ENCODE measurements around the gene PLD5. TPM values are rescaled to one million over a fixed set of nuclear protein-coding genes. Genes with fewer than 3 reads are reported as not detected.

Gene PLD5
- polyA plus RNA-seq, 1 of the 3 experiments (the other 2 are of a cell fraction) = 0.08 TPM

- TF ChIP-seq REST (IDR thresholded peaks at IDR 0.05; ENCODE audit: low read depth, low read length) (no peak), TCF12 (IDR thresholded peaks at IDR 0.05) (no peak), FOXM1 (IDR thresholded peaks at IDR 0.05; ENCODE audit: low read depth) (no peak), FOXJ3 (CRISPR knock-in tag; IDR thresholded peaks at IDR 0.05) (no peak)
Measured at GRCh38 chr1:242430956-242431355, 93.5 kb downstream of the PLD5 start (continued).

- Histone ChIP-seq H3F3A (replicated peaks; ENCODE audit: insufficient read depth) (no peaks in the 10 kb centered on the region), H3K9me3 (no peaks in the 10 kb centered on the region), H3K36me3 (replicated peaks in 1 of 2; ENCODE audit: control insufficient read depth in 1 of 2, insufficient read depth in 2 of 2, low read length in 1 of 2) (peaks cover 0 to 3% of the 10 kb centered on the region in 2 experiments), H2AFZ (ENCODE audit: low read depth) (no peak overlapping the region), H3K4me3 (ENCODE audit: low read depth in 2 of 2, low read length in 1 of 2) (no peak overlapping the region), H3K27me3 (ENCODE audit: insufficient read depth) (no peaks in the 10 kb centered on the region), H3K4me2 (no peak overlapping the region), H3K4me1 (ENCODE audit: control insufficient read depth in 1 of 2, insufficient read depth in 2 of 2, low read depth in 1 of 2, low read length in 1 of 2) (peaks cover 0 to 29% of the 10 kb centered on the region in 2 experiments; a peak in 2 of 4 replicates), H3K27ac (ENCODE audit: low read depth in 2 of 2, low read length in 1 of 2) (peak overlapping the region; percentile 14 to 100; a peak in 3 of 4 replicates), H3K9ac (no peak overlapping the region), H4K20me1 (ENCODE audit: insufficient read depth) (no peaks in the 10 kb centered on the region), H3K79me2 (ENCODE audit: insufficient read depth) (no peaks in the 10 kb centered on the region), H3K9me2 (no peaks in the 10 kb centered on the region)
- POLR2A ChIA-PET = interaction anchor here (1.1 to 2.5 kb wide), 7 partner anchors 9 to 238 kb away, joined by 3 to 19 read pairs (median 5); no protein-coding TSS in a partner anchor
- 23% methylated on average over 8 of the region's 8 CpGs for WGBS (ENCODE audit: low lambda C conversion rate)
- DNase-seq = peak; percentile 29
- TF ChIP-seq TAF1 (IDR thresholded peaks at IDR 0.05; ENCODE audit: borderline replicate concordance, low read depth, low read length) = no peak
- TF ChIP-seq RAD21 (IDR thresholded peaks at IDR 0.05; ENCODE audit: low read length) = peak; percentile 22
- peak; percentile 73; the same call in 1 of the 2 replicates for TF ChIP-seq RCOR1 (IDR thresholded peaks at IDR 0.05; ENCODE audit: low read length)
- TF ChIP-seq GATA2 (CRISPR knock-in tag; IDR thresholded peaks at IDR 0.05) = peak; percentile 80
- peak; percentile 54 for TF ChIP-seq CHD2 (IDR thresholded peaks at IDR 0.05; ENCODE audit: low read length, partially characterized antibody)
- 0 out of 2 replicates have a peak, but pooled peaks have one; percentile 61 for TF ChIP-seq FOXJ3 (CRISPR knock-in tag; IDR thresholded peaks at IDR 0.05)
- no peak for TF ChIP-seq REST (IDR thresholded peaks at IDR 0.05; ENCODE audit: low read depth, low read length)
- peak in 1 of 2 experiments; percentile 95; a peak in 2 of 4 replicates for TF ChIP-seq EP300 (IDR thresholded peaks at IDR 0.05; ENCODE audit: borderline replicate concordance in 1 of 2, low read depth in 1 of 2, low read length in 1 of 2)
- CTCF ChIA-PET = interaction anchor here (1.2 to 2.8 kb wide), 4 partner anchors 13 to 39 kb away, joined by 4 to 15 read pairs (median 7); no protein-coding TSS in a partner anchor
Measured at GRCh38 chr1:242428399-242429190, 95.9 kb downstream of the PLD5 start.
